Activated CD4-positive, alpha-beta memory T cell treated with anti-CD3 and anti-CD28 coated beads, Interleukin-2, amount 10 ng/mL, durations not matched to agents 7 days and 5 days (primary cell): Measurements from ENCODE around the gene TMPRSS4. TPM values are rescaled to one million over a fixed set of nuclear protein-coding genes. Genes with fewer than 3 reads are reported as not detected.

Source experiments
- CTCF ChIA-PET: fragments of 350-600 bp; sonication (Branson Sonifier 250); formaldehyde crosslinking; loops from one replicate; lab custom pipeline; 2021; ENCODE audit warnings: antibody characterized with exemption, inconsistent platforms; lab: Charles Lee
- POLR2A ChIA-PET: fragments of 350-600 bp; sonication (Branson Sonifier 250); formaldehyde crosslinking; loops from one replicate; lab custom pipeline; 2021; ENCODE audit warnings: antibody characterized with exemption; lab: Charles Lee
- DNase-seq: peaks from one replicate; pipeline ENCODE4 v3.0.0-alpha.2; 2020
- H3K27ac Mint-ChIP-seq: one replicate; pipeline ENCODE4 v1.8.0; 2021; ENCODE audit warnings: mild to moderate bottlenecking, mixed read lengths
- H3K27me3 Mint-ChIP-seq: one replicate; pipeline ENCODE4 v1.8.0; 2021; ENCODE audit warnings: mixed read lengths
- H3K36me3 Mint-ChIP-seq: one replicate; pipeline ENCODE4 v1.8.0; 2021; ENCODE audit warnings: low read depth, mixed read lengths
- H3K4me1 Mint-ChIP-seq: one replicate; pipeline ENCODE4 v1.8.0; 2021; ENCODE audit warnings: mixed read lengths
- H3K4me3 Mint-ChIP-seq: one replicate; pipeline ENCODE4 v1.8.0; 2021; ENCODE audit warnings: mild to moderate bottlenecking, mixed read lengths
- H3K9me3 Mint-ChIP-seq: one replicate; pipeline ENCODE4 v1.8.0; 2021; ENCODE audit warnings: mixed read lengths
- total RNA-seq, 2 experiments: library from RNA; stranded (reverse); gene quantifications; one replicate each; pipeline ENCODE4 v1.2.3, GENCODE V29; 2021

TMPRSS4 gene
- total RNA-seq, 2 experiments from 2014 or later: 0.05 TPM; not detected in 1

DNA sequence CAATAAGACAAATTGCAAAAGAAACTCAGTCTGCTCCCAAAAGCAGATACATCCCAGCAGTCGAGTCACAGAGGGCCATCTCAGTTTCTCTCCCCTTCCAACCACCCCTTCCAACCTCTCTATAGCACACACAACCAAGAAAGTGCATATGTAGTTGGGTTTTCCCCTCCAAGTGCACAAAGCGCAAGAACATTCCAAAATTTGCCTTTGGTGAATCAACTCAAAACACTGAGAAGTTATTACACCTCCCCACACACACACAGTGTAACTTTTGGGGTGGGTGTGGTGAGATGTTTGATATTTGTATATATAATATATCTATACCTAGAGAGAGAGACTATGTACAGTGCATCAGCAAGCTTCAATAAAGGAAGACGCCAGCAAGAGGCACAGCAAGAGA, 86.0 kb downstream of the TMPRSS4 start:
- Mint-ChIP-seq H3K27ac (no peak overlapping the region), H3K9me3 (no peaks in the 10 kb centered on the region), H3K36me3 (no peaks in the 10 kb centered on the region), H3K4me3 (no peak overlapping the region), H3K27me3 (peaks cover 54% of the 10 kb centered on the region), H3K4me1 (no peaks in the 10 kb centered on the region)
- CTCF ChIA-PET: no interaction called here
- no peak for DNase-seq
- POLR2A ChIA-PET: no interaction called here

- no peaks in the 10 kb centered on the region for H3K4me1 Mint-ChIP-seq
- DNase-seq: no peak
- POLR2A ChIA-PET: no interaction called here
- H3K27me3 Mint-ChIP-seq: peaks cover 48% of the 10 kb centered on the region
- H3K4me3 Mint-ChIP-seq: no peak overlapping the region
- no peaks in the 10 kb centered on the region for H3K36me3 Mint-ChIP-seq
- no peaks in the 10 kb centered on the region for H3K9me3 Mint-ChIP-seq
- H3K27ac Mint-ChIP-seq: no peak overlapping the region
- CTCF ChIA-PET: interaction anchor here (1.4 kb wide), 1 partner anchor 20 kb away, joined by 3 read pairs; no protein-coding TSS in a partner anchor
Observed at GRCh38 chr11:118163494-118163893, 86.6 kb downstream of the TMPRSS4 start.

DNA sequence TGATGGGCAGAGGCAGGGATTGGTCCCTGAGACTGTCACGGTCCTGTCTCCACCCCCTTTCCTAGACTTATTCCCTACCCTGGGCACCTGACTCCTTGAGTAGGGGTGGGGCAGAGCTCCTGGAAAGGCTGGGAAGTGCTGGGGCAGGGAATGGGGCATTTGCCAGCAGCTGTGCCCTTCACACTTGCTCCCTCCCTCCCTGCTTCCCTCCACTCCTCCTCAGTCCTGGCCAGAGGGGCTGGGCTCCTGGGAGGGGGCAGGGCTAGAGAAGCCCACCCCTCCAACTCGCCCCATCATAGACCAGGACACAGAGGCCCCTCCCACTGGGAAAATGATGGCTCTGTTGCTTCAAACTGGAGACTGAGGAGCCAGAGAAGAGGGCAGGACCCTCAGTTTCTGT, 88.0 kb downstream of the TMPRSS4 start:
- H3K9me3 Mint-ChIP-seq: no peaks in the 10 kb centered on the region
- H3K36me3 Mint-ChIP-seq: no peaks in the 10 kb centered on the region
- peaks cover 39% of the 10 kb centered on the region for H3K27me3 Mint-ChIP-seq
- no peak overlapping the region for H3K27ac Mint-ChIP-seq
- DNase-seq: no peak
- POLR2A ChIA-PET: no interaction called here
- CTCF ChIA-PET: no interaction called here
- H3K4me1 Mint-ChIP-seq: no peaks in the 10 kb centered on the region
- no peak overlapping the region for H3K4me3 Mint-ChIP-seq

GRCh38 chr11:118166641-118167040, 89.8 kb downstream of the TMPRSS4 start:
- Mint-ChIP-seq H3K4me3 (no peak overlapping the region), H3K27ac (no peak overlapping the region), H3K36me3 (no peaks in the 10 kb centered on the region), H3K27me3 (peaks cover 39% of the 10 kb centered on the region), H3K9me3 (no peaks in the 10 kb centered on the region), H3K4me1 (peaks cover under 1% of the 10 kb centered on the region)
- DNase-seq: no peak
- ChIA-PET CTCF (interaction anchor here (1.0 kb wide), 1 partner anchor 221 kb away, joined by 3 read pairs; no protein-coding TSS in a partner anchor), POLR2A (no interaction called here)

GRCh38 chr11:118167253-118167652, 90.4 kb downstream of the TMPRSS4 start:
- H3K4me3 Mint-ChIP-seq: no peak overlapping the region
- H3K4me1 Mint-ChIP-seq: peaks cover 2% of the 10 kb centered on the region
- H3K27ac Mint-ChIP-seq: no peak overlapping the region
- no peak for DNase-seq
- no peaks in the 10 kb centered on the region for H3K9me3 Mint-ChIP-seq
- no peaks in the 10 kb centered on the region for H3K36me3 Mint-ChIP-seq
- peaks cover 33% of the 10 kb centered on the region for H3K27me3 Mint-ChIP-seq
- CTCF ChIA-PET: interaction anchor here (1.0 kb wide), 1 partner anchor 221 kb away, joined by 3 read pairs; no protein-coding TSS in a partner anchor
- POLR2A ChIA-PET: interaction anchor here (1.0 kb wide), 1 partner anchor 14 kb away, joined by 4 read pairs; the partner anchor contains the start of gene SCN4B

DNA sequence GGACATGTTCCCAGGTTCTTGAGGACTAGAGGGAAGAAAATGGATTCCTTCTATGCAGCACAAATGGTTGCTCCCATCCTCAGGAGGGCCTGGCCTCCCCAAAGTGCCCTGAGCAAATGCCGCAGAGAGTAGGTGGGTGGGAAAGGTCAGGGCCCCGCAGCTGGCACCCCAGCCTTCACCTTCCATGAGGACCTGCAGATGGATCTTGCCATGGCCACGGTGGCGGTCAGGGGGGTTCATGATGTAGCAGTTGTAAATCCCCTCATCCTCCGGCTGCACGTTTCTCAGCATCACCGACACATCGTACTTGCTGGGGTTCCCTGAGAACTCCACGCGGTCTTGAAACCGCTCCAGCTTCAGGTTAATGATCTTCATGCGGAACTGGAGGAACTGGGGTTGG, 91.0 kb downstream of the TMPRSS4 start:
- ChIA-PET POLR2A (interaction anchor here (1.0 kb wide), 1 partner anchor 15 kb away, joined by 4 read pairs; the partner anchor contains the start of gene SCN4B), CTCF (interaction anchor here (1.0 kb wide), 1 partner anchor 222 kb away, joined by 3 read pairs; no protein-coding TSS in a partner anchor)
- no peak for DNase-seq
- H3K4me1 Mint-ChIP-seq: peaks cover 2% of the 10 kb centered on the region
- H3K27ac Mint-ChIP-seq: no peak overlapping the region
- peaks cover 31% of the 10 kb centered on the region for H3K27me3 Mint-ChIP-seq
- no peaks in the 10 kb centered on the region for H3K36me3 Mint-ChIP-seq
- H3K9me3 Mint-ChIP-seq: no peaks in the 10 kb centered on the region
- no peak overlapping the region for H3K4me3 Mint-ChIP-seq

DNA sequence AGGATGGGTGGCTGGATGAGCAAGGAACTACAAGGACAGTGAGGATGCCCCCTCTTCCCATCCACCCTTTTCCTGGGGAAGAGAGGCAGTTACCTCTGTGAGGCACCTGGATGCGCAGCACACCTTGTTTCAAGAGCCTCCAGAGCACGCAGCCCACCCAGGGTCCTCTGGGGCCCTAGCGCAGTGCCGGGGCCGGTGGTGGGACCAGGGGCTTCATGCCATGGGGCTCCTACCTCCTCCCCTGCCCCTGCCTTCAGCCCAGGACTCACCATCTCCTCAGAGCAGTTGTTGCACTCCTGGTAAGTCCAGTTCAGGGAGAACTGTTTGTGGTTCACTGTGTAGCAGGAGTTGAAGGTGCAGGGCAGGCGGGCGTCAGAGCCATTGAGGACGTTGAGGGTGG, 91.4 kb downstream of the TMPRSS4 start:
- no peak for DNase-seq
- H3K36me3 Mint-ChIP-seq: no peaks in the 10 kb centered on the region
- peaks cover 29% of the 10 kb centered on the region for H3K27me3 Mint-ChIP-seq
- H3K4me3 Mint-ChIP-seq: no peak overlapping the region
- POLR2A ChIA-PET: no interaction called here
- H3K9me3 Mint-ChIP-seq: no peaks in the 10 kb centered on the region
- H3K4me1 Mint-ChIP-seq: peaks cover 2% of the 10 kb centered on the region
- CTCF ChIA-PET: no interaction called here
- H3K27ac Mint-ChIP-seq: no peak overlapping the region

- Mint-ChIP-seq H3K4me3 (no peak overlapping the region), H3K27ac (no peak overlapping the region), H3K9me3 (no peaks in the 10 kb centered on the region), H3K4me1 (peaks cover 2% of the 10 kb centered on the region), H3K27me3 (peaks cover 24% of the 10 kb centered on the region), H3K36me3 (no peaks in the 10 kb centered on the region)
- ChIA-PET CTCF (interaction anchor here (1.9 kb wide), 1 partner anchor 14 kb away, joined by 5 read pairs; no protein-coding TSS in a partner anchor), POLR2A (no interaction called here)
- no peak for DNase-seq
Observed at GRCh38 chr11:118168751-118169150, 91.9 kb downstream of the TMPRSS4 start.

DNA sequence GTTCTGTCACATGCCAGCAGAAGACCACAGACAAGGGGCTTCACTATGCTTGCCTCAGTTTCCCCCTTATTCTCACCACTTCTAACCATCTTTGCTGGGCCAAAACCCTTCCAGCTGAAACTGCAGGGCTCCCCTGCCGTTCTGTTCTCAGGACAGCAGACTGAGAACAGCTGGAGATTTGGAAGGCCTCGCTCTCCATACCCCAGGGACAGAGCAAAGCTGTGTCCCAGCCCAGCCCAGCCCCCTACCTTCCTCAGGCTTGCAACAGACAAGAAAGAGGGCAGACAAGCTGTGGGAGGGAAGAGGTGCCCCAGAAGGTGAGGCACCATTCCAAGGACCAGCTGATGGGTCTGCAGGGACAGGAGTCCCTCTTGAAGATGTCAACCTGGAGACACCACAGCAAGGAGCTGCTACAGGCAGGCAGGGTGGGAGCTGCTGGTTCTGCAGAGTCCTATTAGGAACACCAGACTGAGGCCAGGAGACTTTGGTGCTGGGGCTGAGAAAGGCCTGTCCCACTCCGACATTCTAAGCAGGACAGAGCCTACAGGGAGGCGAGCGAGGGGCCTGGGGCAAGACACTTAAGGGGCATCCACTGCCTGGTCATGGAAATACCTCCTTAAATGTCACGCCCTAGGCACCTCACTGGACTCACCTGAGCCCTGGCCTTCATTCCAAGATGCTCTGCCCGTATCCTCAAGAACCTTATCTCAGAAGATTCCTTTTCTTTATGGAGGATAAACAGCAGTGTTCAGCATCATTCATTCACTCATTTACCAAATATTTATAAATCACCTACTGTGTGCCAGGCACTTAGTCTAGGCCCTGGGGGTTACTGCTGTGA, 92.6 kb downstream of the TMPRSS4 start:
- Mint-ChIP-seq H3K27me3 (peaks cover 19% of the 10 kb centered on the region), H3K36me3 (no peaks in the 10 kb centered on the region), H3K4me3 (no peak overlapping the region), H3K4me1 (peaks cover 2% of the 10 kb centered on the region), H3K9me3 (no peaks in the 10 kb centered on the region), H3K27ac (no peak overlapping the region)
- ChIA-PET CTCF (interaction anchor here (0.8 to 4.2 kb wide), 6 partner anchors 13 to 208 kb away, joined by 3 to 47 read pairs (median 6); no protein-coding TSS in a partner anchor), POLR2A (no interaction called here)
- no peak for DNase-seq

DNA sequence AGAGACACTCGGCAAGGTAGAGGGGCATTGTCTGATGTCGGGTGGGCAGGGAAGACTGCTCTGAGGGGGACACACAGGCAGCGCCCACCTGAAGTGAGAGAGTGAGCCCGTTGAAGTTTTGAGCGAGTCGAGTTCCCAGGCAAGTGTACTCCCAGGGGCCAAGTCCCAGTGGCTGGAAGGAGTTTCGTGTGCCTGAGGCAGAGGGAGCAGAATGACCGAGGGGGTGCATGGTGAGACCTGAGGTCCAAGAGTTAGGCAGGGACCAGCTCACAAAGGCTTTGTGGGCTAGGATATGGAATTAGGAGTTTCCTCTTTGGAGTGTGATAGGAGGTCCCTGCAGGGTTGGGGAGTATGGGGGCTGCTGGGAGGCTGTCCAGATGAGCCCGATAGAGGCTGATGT, 93.4 kb downstream of the TMPRSS4 start:
- Mint-ChIP-seq H3K4me3 (no peak overlapping the region), H3K4me1 (peaks cover 2% of the 10 kb centered on the region), H3K27me3 (peaks cover 19% of the 10 kb centered on the region), H3K9me3 (no peaks in the 10 kb centered on the region), H3K36me3 (no peaks in the 10 kb centered on the region), H3K27ac (no peak overlapping the region)
- no peak for DNase-seq
- ChIA-PET POLR2A (no interaction called here), CTCF (interaction anchor here (0.8 to 4.2 kb wide), 11 partner anchors 12 to 362 kb away, joined by 3 to 47 read pairs (median 9); no protein-coding TSS in a partner anchor)

DNA sequence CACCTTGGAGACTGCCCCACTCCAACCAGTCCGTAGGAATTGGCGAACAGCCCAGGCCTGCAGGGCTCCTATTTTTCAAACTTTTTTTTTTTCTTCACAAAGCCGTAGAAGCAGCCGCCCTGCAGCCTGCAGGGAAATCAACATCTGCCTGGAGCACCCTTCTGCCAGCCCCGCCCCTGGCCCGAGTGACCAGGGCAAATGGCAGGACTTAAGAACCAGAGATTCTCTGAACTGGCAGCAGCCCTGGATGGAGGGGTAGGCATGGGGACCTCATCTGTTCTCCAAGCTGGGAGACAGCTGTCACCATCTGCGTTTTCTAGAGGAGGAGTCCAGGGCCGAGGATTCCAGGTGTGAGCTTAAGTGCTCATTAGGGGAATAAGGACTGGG, 94.0 kb downstream of the TMPRSS4 start:
- H3K27ac Mint-ChIP-seq: no peak overlapping the region
- no peak for DNase-seq
- ChIA-PET CTCF (interaction anchor here (0.5 to 4.2 kb wide), 42 partner anchors 8 to 772 kb away, joined by 3 to 47 read pairs (median 5); partner anchors contain the start of genes FXYD2 and SCN4B), POLR2A (interaction anchor here (0.9 kb wide), 1 partner anchor 18 kb away, joined by 4 read pairs; the partner anchor contains the start of gene SCN4B)
- peaks cover 2% of the 10 kb centered on the region for H3K4me1 Mint-ChIP-seq
- H3K4me3 Mint-ChIP-seq: no peak overlapping the region
- H3K36me3 Mint-ChIP-seq: no peaks in the 10 kb centered on the region
- H3K27me3 Mint-ChIP-seq: peaks cover 23% of the 10 kb centered on the region
- no peaks in the 10 kb centered on the region for H3K9me3 Mint-ChIP-seq
